MCF 10A (cell line): ENCODE results near the gene MTERF1. TPM values are rescaled to one million over a fixed set of nuclear protein-coding genes. Genes with fewer than 3 reads are reported as not detected.
"Not testable (repeated sequence)": the region's sequence is repeated elsewhere in the genome, so short reads cannot be mapped to it uniquely, and the experiment has no call there.

Experiments
- BruUV-seq: library from RNA; stranded (reverse); fragments of 400-500 nt; replicated peaks from 2 replicates; lab custom pipeline; 2021; lab: Mats Ljungman, UMichigan
- CTCF ChIA-PET: fragments of 300-600 bp; sonication (Branson Sonifier 250); formaldehyde crosslinking; extraction: SDS; loops from one replicate; lab custom pipeline; 2021; ENCODE audit warnings: antibody characterized with exemption, inconsistent platforms; lab: Yijun Ruan, JAX
- POLR2A ChIA-PET: fragments of 300-600, 350-650 bp; sonication (Branson Sonifier 250); formaldehyde crosslinking; extraction: SDS; loops from one replicate; lab custom pipeline; 2020; ENCODE audit warnings: antibody characterized with exemption, inconsistent platforms; lab: Yijun Ruan, JAX
- DNase-seq: peaks from one replicate; pipeline ENCODE4 v3.0.0-alpha.2; 2018; ENCODE audit not compliant: unreplicated experiment
- H3K27ac Mint-ChIP-seq: one replicate; pipeline ENCODE4 v1.8.0; 2022; ENCODE audit warnings: mild to moderate bottlenecking, low read depth, mixed read lengths; ENCODE audit not compliant: unreplicated experiment
- H3K27me3 Mint-ChIP-seq: one replicate; pipeline ENCODE4 v1.8.0; 2022; ENCODE audit warnings: mixed read lengths; ENCODE audit not compliant: insufficient read depth, unreplicated experiment
- H3K36me3 Mint-ChIP-seq: one replicate; pipeline ENCODE4 v1.8.0; 2022; ENCODE audit warnings: mild to moderate bottlenecking, moderate library complexity, mixed read lengths; ENCODE audit not compliant: insufficient read depth, unreplicated experiment
- H3K4me1 Mint-ChIP-seq: one replicate; pipeline ENCODE4 v1.8.0; 2022; ENCODE audit warnings: mixed read lengths; ENCODE audit not compliant: insufficient read depth, unreplicated experiment
- H3K4me3 Mint-ChIP-seq: one replicate; pipeline ENCODE4 v1.8.0; 2022; ENCODE audit warnings: mild to moderate bottlenecking, moderate library complexity, mixed read lengths; ENCODE audit not compliant: unreplicated experiment
- H3K9me3 Mint-ChIP-seq: one replicate; pipeline ENCODE4 v1.8.0; 2022; ENCODE audit warnings: mixed read lengths; ENCODE audit not compliant: unreplicated experiment
- CTCF ChIP-seq: fragments of 200-600 bp; IDR thresholded peaks from one replicate; pipeline ENCODE4 v1.8.0; 2022; ENCODE audit warnings: antibody characterized with exemption, mild to moderate bottlenecking; ENCODE audit not compliant: unreplicated experiment
- intact Hi-C: fragments of 100-400 bp; cut with micrococcal nuclease; formaldehyde crosslinking; loops from 2 replicates; pipeline ENCODE4 v1.14.1; 2022
- total RNA-seq: library from RNA; stranded (reverse); gene quantifications from 2 replicates; pipeline ENCODE4 v1.2.3, GENCODE V29; 2022

MTERF1 gene
- total RNA-seq, 1 experiment from 2014 or later: 12.9 TPM

- intact Hi-C loops: no loop called here
- no peak overlapping the region for H3K4me3 Mint-ChIP-seq
- no peak for TF ChIP-seq CTCF
- peaks cover 5% of the 10 kb centered on the region for H3K4me1 Mint-ChIP-seq
- BruUV-seq: no TSS peak
- DNase-seq: no peak
- no peaks in the 10 kb centered on the region for H3K27me3 Mint-ChIP-seq
- H3K9me3 Mint-ChIP-seq: no peaks in the 10 kb centered on the region
- no peak overlapping the region for H3K27ac Mint-ChIP-seq
- CTCF ChIA-PET: interaction anchor here (1.0 to 6.5 kb wide), 4 partner anchors 7 to 780 kb away, joined by 4 to 34 read pairs (median 17); partner anchors contain the start of gene MTERF1
- POLR2A ChIA-PET: interaction anchor here (1.6 kb wide), 1 partner anchor 11 kb away, joined by 4 read pairs; the partner anchor contains the start of gene MTERF1
- H3K36me3 Mint-ChIP-seq: peaks cover 23% of the 10 kb centered on the region
These were observed 10.8 kb downstream of the MTERF1 start for GRCh38 chr7:91869661-91870060.

GRCh38 chr7:91866599-91867148 lies 13.8 kb downstream of the MTERF1 start:
- POLR2A ChIA-PET: no interaction called here
- no peak for TF ChIP-seq CTCF
- intact Hi-C loops: no loop called here
- CTCF ChIA-PET: interaction anchor here (0.5 to 6.5 kb wide), 9 partner anchors 10 to 173 kb away, joined by 3 to 34 read pairs (median 4); partner anchors contain the start of gene MTERF1
- H3K27me3 Mint-ChIP-seq: no peaks in the 10 kb centered on the region
- DNase-seq: no peak
- no TSS peak for BruUV-seq
- H3K27ac Mint-ChIP-seq: no peak overlapping the region
- peaks cover 5% of the 10 kb centered on the region for H3K4me1 Mint-ChIP-seq
- H3K4me3 Mint-ChIP-seq: no peak overlapping the region
- peaks cover 9% of the 10 kb centered on the region for H3K36me3 Mint-ChIP-seq
- no peaks in the 10 kb centered on the region for H3K9me3 Mint-ChIP-seq

- H3K36me3 Mint-ChIP-seq: peaks cover 9% of the 10 kb centered on the region
- POLR2A ChIA-PET: no interaction called here
- H3K4me3 Mint-ChIP-seq: no peak overlapping the region
- CTCF ChIA-PET: interaction anchor here (0.9 to 5.6 kb wide), 6 partner anchors 11 to 53 kb away, joined by 3 to 30 read pairs (median 6); partner anchors contain the start of gene MTERF1
- H3K9me3 Mint-ChIP-seq: no peaks in the 10 kb centered on the region
- peaks cover 5% of the 10 kb centered on the region for H3K4me1 Mint-ChIP-seq
- no TSS peak for BruUV-seq
- TF ChIP-seq CTCF: no peak
- H3K27me3 Mint-ChIP-seq: no peaks in the 10 kb centered on the region
- intact Hi-C loops: no loop called here
- H3K27ac Mint-ChIP-seq: no peak overlapping the region
- DNase-seq: no peak
These were observed 15.0 kb downstream of the MTERF1 start for GRCh38 chr7:91865511-91865910.

- DNase-seq, H3K27me3 Mint-ChIP-seq, H3K27ac Mint-ChIP-seq, intact Hi-C loops, H3K36me3 Mint-ChIP-seq, H3K4me1 Mint-ChIP-seq, H3K4me3 Mint-ChIP-seq, BruUV-seq, H3K9me3 Mint-ChIP-seq: not testable (repeated sequence)
- ChIA-PET CTCF (interaction anchor here (0.8 to 5.6 kb wide), 7 partner anchors 9 to 35 kb away, joined by 3 to 30 read pairs (median 3); partner anchors contain the start of gene MTERF1), POLR2A (interaction anchor here (0.7 kb wide), 1 partner anchor 597 kb away, joined by 3 read pairs; no protein-coding TSS in a partner anchor)
These were observed 15.9 kb downstream of the MTERF1 start for GRCh38 chr7:91864604-91865003.
